ENCODE measurements around the gene TRABD2B.

TRABD2B gene

GRCh38 chr1:47776667-47777131 lies 220.5 kb downstream of the TRABD2B start:
- Mint-ChIP-seq H3K4me1 (peaks cover 9% of the 10 kb centered on the region), H3K27me3 (ENCODE audit: low read depth) (peaks cover 43% of the 10 kb centered on the region), H3K4me3 (no peak overlapping the region), H3K36me3 (ENCODE audit: low read depth) (peaks cover 46% of the 10 kb centered on the region), H3K9me3 (no peaks in the 10 kb centered on the region), H3K27ac (peak overlapping the region in 1 of 3 experiments; percentile 43)
- TF ChIP-seq CTCF (IDR thresholded peaks at IDR 0.05; ENCODE audit: unreplicated experiment in 3 of 3) = no peak

GRCh38 chr1:47774986-47775834 lies 222.0 kb downstream of the TRABD2B start:
- Mint-ChIP-seq H3K27ac (peak overlapping the region in 1 of 3 experiments; percentile 46), H3K36me3 (ENCODE audit: low read depth) (peaks cover 54% of the 10 kb centered on the region), H3K27me3 (ENCODE audit: low read depth) (peaks cover 51% of the 10 kb centered on the region), H3K4me1 (peaks cover 18% of the 10 kb centered on the region), H3K9me3 (no peaks in the 10 kb centered on the region), H3K4me3 (no peak overlapping the region)
- no peak for TF ChIP-seq CTCF (IDR thresholded peaks at IDR 0.05; ENCODE audit: unreplicated experiment in 3 of 3)

GRCh38 chr1:47772960-47773682 lies 224.1 kb downstream of the TRABD2B start:
- H3K27me3 Mint-ChIP-seq (ENCODE audit: low read depth) = peaks cover 51% of the 10 kb centered on the region

DNA sequence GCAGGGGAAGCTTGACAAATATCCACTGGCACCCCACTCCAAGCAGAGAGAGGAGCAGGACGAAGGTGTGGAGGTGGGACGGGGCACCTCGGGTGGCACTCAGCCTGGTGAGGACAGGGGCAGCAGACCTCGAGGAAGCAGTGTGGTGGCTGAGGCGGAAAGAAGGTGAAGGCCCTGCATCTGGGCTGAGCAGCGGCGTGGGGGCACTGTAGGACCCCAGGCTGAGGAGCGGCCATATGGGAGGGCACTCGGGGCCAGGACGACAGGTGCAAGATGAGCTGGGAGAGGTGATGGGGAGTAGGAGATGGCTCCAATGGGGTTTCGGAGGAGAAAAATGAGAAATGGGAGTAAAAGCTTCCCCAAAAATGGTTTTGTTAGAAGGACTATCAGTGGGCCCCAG lies 224.9 kb downstream of the TRABD2B start:
- Mint-ChIP-seq H3K9me3 (no peaks in the 10 kb centered on the region), H3K27me3 (ENCODE audit: low read depth) (peaks cover 43% of the 10 kb centered on the region), H3K36me3 (ENCODE audit: low read depth) (peaks cover 48% of the 10 kb centered on the region), H3K27ac (no peak overlapping the region), H3K4me1 (peaks cover 32% of the 10 kb centered on the region), H3K4me3 (no peak overlapping the region)
- no peak for TF ChIP-seq CTCF (IDR thresholded peaks at IDR 0.05; ENCODE audit: unreplicated experiment in 3 of 3)

More at GRCh38 chr1:47772960-47773682, 224.1 kb downstream of the TRABD2B start:
- no peak for TF ChIP-seq CTCF (IDR thresholded peaks at IDR 0.05; ENCODE audit: unreplicated experiment in 3 of 3)
- Mint-ChIP-seq H3K27ac (no peak overlapping the region), H3K9me3 (no peaks in the 10 kb centered on the region), H3K36me3 (ENCODE audit: low read depth) (peaks cover 53% of the 10 kb centered on the region), H3K4me1 (peaks cover 29% of the 10 kb centered on the region), H3K4me3 (no peak overlapping the region)

- Mint-ChIP-seq H3K4me3 (no peak overlapping the region), H3K27ac (peak overlapping the region in 1 of 3 experiments; percentile 17)
- no peak for TF ChIP-seq CTCF (IDR thresholded peaks at IDR 0.05; ENCODE audit: unreplicated experiment in 3 of 3)
These were observed 225.4 kb downstream of the TRABD2B start for GRCh38 chr1:47771751-47772150.

More at GRCh38 chr1:47771751-47772150, 225.4 kb downstream of the TRABD2B start:
- Mint-ChIP-seq H3K4me1 (peaks cover 37% of the 10 kb centered on the region), H3K36me3 (ENCODE audit: low read depth) (peaks cover 52% of the 10 kb centered on the region), H3K9me3 (no peaks in the 10 kb centered on the region), H3K27me3 (ENCODE audit: low read depth) (peaks cover 47% of the 10 kb centered on the region)

Measured in nephron (organoid).